T-helper 9 cell (primary cell): ENCODE results near the gene SRGAP3.

Experiments
- DNase-seq: peaks from one replicate; pipeline ENCODE4 v3.0.0-alpha.2; 2020

SRGAP3 gene

GRCh38 chr3:9251055-9251786, 1.8 kb upstream of the SRGAP3 start:
- no peak for DNase-seq

DNA sequence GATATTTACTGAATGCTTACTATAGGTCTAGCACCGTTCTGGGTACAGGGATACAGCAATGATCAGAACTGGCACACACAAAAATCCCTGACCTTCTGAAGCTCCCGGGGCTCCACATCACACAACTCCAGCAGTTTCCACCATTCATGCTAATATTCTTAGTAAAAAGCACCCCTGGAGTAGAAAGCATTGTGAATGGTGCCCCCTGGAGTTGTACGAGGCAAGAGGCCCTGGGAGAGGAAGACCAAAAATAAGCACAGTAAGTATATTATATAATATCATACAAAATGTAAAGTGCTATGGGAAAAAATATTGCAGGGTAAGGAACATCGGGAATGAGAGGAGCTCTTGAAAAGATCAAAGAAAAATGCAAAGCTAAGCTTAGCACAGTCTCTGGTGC, 790 bp upstream of the SRGAP3 start:
- DNase-seq = no peak

- no peak for DNase-seq
Observed at GRCh38 chr3:9248522-9249271, 749 bp downstream of the SRGAP3 start.

GRCh38 chr3:9247941-9248521, 1.4 kb downstream of the SRGAP3 start:
- DNase-seq = no peak

DNA sequence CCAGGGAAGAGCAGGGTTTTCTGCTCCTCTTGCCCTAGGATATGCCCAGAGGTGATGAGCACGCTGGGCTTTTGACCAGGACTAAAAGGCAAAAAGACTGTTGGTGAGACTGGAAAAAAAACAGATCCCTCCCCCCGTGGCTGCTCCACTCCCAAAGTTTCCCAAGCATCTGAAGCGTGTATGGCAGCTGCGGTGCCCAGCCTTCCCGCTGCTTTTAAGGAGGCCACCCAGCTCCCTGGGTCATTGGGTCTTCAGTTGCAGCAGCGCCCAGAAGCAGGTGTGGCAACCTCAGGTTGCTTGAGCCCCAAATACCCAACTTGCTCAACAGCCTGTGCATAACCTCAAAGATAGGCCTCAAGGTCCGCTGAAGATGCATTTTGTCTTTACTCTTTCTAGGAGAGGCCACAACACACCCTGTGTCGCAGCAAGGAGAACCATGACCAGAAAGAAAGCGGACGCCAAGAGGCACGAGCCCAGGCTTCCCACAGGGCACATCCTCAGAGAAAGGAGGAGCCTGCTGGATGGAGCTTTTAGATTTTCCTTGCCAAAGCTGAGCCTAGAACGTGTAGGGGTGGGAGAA, 2.0 kb downstream of the SRGAP3 start:
- no peak for DNase-seq

- DNase-seq = no peak
Observed at GRCh38 chr3:9246189-9246588, 3.3 kb downstream of the SRGAP3 start.

GRCh38 chr3:9244495-9245183, 4.8 kb downstream of the SRGAP3 start:
- no peak for DNase-seq

DNA sequence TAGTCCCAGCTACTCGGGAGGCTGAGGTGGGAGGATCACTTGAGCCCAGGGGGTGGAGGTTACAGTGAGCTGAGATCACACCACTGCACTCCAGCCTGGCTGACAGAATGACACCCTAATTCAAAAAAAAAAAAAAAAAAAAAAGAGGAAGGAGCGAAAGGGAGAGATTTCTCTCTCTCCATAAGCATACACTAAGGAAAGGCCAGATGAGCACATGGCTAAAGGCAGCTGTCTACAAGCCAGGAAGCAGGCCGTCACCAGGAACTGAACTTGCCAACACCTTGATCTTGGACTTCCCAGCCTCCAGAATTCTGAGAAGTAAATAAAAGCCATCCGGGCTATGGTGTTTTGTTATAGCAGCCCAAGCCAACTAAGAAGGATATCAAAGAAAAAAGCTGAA, 7.5 kb downstream of the SRGAP3 start:
- DNase-seq = no peak

DNA sequence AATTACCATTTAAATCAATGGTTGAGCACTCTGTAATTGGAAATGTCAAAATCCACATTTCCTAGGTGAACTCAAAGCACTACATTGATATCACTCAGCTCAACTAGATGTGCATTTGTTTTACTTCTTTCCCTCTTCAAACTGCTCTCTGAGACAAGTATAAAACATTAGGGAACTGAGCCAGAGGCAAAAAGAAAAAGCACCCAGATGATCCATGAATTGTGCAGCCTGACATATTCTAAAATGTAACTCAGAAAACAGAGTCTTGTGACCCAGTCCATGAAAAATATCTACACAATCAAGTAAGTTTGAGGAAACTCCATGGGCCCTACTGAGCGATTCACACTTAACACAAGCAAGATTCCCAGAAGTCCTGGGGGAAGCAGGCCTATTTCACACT, 9.8 kb downstream of the SRGAP3 start:
- DNase-seq = no peak

GRCh38 chr3:9238721-9239295, 10.6 kb downstream of the SRGAP3 start:
- DNase-seq = no peak

- no peak for DNase-seq
Observed at GRCh38 chr3:9238276-9238675, 11.2 kb downstream of the SRGAP3 start.

GRCh38 chr3:9233814-9234600, 15.4 kb downstream of the SRGAP3 start:
- no peak for DNase-seq

GRCh38 chr3:9233101-9233500, 16.3 kb downstream of the SRGAP3 start:
- DNase-seq = no peak

DNA sequence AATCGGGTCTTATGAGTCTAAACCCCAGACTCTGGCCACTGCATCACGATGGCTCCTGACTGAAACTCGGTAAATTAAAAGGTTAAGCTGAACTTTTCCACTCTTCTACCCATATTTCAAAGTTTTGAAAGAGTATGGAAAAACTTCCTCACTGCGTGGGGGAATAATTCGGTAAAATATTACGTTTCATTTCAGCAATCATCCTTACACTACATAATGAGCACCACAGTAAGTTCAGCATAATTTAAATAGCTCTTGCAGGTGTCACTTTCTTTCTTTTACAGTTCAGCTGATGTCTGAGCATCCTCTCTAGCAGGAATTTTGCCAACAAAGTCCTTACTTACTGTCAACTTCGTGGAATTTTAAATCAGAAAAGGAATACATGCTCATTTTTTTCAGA, 17.5 kb downstream of the SRGAP3 start:
- DNase-seq = no peak

GRCh38 chr3:9231471-9231870, 18.0 kb downstream of the SRGAP3 start:
- no peak for DNase-seq

DNA sequence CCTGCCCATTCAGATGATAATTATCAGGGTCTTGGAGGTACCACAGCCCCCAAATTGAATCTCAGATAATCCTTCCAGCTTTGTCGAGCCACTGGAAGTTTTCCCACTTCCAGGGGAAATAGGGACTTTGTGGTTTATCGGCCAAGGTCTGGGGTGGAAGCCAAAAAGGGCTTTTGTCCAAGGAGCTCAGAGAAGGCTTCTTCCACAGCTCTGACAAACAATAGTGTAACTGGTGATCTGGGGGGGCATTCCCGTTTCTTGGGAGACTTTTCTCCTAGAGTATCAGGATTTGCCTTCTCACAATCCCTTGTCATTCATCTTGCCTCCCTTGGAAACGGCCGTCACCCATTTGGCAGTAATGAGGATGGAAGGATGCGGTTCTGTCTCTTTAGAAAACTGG, 18.4 kb downstream of the SRGAP3 start:
- DNase-seq = no peak

DNA sequence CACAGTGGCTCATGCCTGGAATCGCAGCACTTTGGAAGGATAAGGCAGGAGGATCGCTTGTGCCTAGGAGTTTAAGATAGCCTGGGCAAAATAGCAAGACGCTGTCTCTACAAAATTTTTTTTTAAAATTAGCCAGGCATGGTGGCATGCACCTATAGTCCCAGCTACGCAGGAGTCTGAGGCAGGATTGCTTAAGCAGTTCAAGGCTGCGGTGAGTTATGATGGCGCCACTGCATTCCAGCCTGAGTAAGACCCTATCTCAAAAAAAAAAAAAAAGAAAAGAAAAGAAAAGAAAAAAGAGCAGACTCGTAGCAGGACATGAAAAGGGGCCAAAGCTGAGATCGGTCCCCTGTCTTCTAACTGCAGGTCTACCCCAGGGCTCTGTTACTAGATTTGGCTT, 18.9 kb downstream of the SRGAP3 start:
- DNase-seq = no peak

DNA sequence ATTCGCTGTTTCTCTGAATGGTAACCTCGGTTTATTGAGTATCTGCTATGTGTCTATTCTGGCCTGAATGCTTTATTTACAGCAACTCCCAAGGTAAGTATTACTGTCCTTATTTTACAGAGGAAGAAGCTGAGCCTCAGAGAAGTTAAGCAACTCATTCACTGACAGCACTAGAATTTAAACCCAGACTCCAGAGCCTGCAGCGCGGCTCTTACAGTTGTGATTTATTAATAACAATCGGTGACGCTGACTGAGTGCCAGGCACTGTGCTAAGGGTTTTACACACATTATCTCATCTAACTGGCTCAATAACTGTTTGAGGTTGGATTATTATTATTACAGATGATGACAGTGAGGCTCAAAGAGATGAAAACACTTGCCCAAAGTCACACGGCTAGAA, 19.6 kb downstream of the SRGAP3 start:
- DNase-seq = no peak

DNA sequence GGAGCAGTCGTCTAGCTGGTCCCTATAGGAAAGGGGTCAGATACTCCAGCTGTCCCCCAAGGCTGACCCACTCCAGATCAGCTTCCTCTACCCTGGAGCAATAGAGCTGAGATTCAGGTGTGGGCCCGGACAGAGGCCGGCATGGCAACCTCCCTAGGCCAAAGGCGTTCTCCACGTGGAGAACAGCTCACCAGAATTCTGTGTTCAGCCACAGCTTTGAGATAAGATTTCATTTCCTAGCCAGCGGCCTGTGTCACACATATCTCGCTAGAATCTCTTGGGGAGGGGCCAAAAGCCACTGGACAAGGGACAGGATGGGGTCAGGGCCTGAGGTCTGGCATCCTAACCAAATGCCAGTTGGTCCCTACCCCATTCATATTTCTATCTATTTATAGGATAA, 20.1 kb downstream of the SRGAP3 start:
- DNase-seq = no peak

GRCh38 chr3:9226326-9226725, 23.1 kb downstream of the SRGAP3 start:
- no peak for DNase-seq

DNA sequence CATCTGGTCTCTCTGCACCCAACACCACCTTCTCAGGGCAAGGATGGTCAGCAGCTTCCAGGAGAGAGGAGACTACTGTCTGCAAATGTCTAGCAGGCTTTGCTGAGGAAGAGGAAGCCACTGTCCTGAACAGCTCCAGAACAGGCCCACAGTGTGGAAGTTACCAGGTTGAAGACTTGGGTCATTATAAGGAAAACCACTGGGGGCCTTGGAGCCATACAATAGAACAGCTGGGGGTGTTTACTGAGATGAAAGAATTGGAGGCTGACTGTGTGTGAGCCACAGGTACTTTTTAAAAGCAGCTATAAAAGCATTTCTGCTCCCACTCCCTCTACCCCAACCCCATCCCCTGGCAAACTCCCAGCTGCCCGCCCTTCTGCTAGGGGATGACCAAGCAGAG, 24.2 kb downstream of the SRGAP3 start:
- DNase-seq = no peak

GRCh38 chr3:9224490-9224889, 25.0 kb downstream of the SRGAP3 start:
- no peak for DNase-seq
